Stimulated activated CD4-positive, alpha-beta T cell treated with anti-CD3 and anti-CD28 coated beads, Interleukin-1b, Interleukin-23, amount 100 ng/mL, for 24 hours (primary cell): ENCODE results near the gene TNFRSF4.
A peak's percentile ranks its signal among the peaks of the same experiment; 100 is the strongest.

Experiments used
- DNase-seq, 4 experiments: peaks; one replicate each; pipeline ENCODE4 v3.0.0-alpha.2; 2020; ENCODE audit warnings: low read depth in 4 of 4, low spot score in 1 of 4

The TNFRSF4 gene

DNA sequence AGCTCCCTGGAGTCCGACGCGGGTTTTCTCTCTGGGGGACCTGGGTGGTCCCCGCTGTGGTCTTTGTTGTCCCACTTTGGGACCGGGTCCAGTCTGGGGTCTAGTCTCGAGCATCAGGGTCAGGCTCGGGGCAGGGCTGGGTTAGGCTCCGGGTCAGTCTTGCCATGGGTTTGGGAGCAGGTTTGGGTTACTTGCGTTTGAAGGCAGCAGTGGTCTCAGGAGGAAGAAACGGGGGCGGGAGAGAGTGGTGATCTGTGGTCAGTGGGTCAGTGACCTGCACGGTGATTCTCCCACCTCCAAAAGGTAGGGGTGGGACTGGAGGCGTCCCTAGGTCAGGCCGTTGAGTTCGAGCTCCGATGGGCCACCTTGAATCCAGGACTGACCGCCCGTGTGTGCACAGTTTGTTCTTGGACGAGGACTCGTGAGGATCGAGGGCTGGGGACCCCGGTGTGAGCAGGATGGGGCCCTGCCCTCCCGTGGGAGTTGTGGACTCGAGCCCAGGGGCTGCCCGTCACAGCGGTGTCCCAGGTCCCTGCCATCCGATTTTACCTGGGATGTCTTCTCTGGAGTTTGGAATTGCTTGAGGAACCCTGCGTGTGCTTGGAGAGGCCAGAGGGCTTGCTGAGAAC, 20.3 kb upstream of the TNFRSF4 start:
- no peak for DNase-seq

DNA sequence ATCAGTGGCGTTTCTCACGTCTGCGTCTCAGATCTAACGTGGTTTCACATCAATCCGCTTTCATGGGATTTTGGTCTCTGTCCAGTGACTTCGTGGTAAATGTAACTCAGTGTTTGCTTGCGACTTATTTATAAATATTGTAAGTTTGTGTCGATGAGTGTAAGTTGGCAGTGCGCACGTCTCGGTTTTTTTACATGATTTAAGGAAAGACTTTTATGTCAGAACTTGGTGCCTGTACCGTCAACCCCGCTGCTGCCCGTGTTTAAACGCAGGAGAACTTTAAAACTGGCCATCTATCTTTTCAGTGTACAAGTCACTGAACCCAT, 19.6 kb upstream of the TNFRSF4 start:
- DNase-seq: no peak

DNA sequence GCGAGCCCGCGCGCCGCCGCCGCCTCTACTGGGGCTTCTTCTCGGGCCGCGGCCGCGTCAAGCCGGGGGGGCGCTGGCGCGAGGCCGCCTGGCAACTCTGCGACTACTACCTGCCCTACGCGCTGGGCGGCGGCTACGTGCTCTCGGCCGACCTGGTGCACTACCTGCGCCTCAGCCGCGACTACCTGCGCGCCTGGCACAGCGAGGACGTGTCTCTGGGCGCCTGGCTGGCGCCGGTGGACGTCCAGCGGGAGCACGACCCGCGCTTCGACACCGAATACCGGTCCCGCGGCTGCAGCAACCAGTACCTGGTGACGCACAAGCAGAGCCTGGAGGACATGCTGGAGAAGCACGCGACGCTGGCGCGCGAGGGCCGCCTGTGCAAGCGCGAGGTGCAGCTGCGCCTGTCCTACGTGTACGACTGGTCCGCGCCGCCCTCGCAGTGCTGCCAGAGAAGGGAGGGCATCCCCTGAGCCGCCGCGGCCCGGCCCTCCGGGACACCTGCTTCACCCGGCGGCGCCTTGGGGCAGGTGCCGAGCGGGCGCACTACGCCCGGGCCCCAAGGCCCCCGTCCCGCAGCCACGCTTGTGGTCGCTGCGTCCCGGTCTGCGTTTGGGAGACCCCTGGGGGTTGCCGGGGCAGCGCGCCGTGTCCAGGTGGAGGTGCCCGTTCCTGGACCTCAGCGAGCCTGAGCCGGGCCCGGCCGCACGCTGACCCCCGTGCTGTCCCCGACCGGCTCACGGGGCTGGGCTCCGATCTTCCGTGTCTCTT, 19.0 kb upstream of the TNFRSF4 start:
- DNase-seq: no peak

DNA sequence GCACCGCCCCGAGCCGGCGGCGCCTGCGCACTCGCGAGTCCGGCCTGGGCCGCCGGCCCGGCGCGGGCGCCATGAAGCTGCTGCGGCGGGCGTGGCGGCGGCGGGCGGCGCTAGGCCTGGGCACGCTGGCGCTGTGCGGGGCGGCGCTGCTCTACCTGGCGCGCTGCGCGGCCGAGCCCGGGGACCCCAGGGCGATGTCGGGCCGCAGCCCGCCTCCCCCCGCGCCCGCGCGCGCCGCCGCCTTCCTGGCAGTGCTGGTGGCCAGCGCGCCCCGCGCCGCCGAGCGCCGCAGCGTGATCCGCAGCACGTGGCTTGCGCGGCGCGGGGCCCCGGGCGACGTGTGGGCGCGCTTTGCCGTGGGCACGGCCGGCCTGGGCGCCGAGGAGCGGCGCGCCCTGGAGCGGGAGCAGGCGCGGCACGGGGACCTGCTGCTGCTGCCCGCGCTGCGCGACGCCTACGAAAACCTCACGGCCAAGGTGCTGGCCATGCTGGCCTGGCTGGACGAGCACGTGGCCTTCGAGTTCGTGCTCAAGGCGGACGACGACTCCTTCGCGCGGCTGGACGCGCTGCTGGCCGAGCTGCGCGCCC, 18.3 kb upstream of the TNFRSF4 start, which contains the start of gene B3GALT6:
TSS of gene B3GALT6 (plus strand) at position 30 of the 588 bp plus-strand sequence. CDS start at position 72, 42 bp downstream.
- DNase-seq: peak in 1 of 4 experiments; percentile 38

DNA sequence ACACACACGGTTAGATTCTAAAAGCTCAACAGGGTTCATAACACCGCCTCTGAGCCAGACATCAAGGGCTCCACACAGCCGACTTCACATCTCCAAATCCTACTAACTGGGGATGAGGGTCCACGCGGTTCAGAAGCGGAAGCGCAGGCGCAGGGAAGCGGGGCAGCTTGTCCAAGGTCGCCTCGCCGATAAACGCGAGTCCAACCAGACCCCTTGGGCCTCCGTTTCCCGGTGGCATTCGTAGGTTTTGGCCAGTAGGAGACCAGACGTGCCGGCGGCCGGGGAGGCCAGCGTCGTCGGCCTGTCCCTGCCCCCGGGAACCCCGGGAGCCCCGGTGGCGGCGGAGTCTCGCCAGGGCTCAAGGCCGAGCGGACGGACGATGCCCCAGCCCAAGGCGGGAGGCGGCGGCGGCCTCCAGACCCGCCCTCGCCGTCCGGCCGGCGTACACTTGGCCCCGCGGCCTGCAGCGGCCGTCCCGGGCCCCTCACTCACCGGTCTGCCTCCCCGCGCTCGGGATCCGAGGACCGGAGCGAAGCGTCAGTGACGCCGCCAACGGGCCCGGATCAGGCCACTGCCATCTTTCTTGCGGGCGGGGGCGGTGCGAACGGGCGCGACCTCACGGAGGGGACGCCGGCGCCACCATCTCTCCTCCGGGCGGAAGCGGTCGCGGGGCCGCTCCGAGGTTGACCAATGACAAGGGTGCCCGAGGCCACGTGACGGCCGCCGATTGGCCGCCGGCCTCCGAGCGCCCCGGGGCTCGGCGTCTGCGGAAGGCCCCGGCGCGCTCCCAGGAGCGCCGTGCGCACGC, 17.7 kb upstream of the TNFRSF4 start, which contains the start of gene SDF4:
TSS of gene SDF4 (minus strand) at position 602 of the 808 bp plus-strand sequence. CDS start 3,229 bp downstream, outside the sequence.
- DNase-seq: peak; percentile 86 to 95 (median 93)

DNA sequence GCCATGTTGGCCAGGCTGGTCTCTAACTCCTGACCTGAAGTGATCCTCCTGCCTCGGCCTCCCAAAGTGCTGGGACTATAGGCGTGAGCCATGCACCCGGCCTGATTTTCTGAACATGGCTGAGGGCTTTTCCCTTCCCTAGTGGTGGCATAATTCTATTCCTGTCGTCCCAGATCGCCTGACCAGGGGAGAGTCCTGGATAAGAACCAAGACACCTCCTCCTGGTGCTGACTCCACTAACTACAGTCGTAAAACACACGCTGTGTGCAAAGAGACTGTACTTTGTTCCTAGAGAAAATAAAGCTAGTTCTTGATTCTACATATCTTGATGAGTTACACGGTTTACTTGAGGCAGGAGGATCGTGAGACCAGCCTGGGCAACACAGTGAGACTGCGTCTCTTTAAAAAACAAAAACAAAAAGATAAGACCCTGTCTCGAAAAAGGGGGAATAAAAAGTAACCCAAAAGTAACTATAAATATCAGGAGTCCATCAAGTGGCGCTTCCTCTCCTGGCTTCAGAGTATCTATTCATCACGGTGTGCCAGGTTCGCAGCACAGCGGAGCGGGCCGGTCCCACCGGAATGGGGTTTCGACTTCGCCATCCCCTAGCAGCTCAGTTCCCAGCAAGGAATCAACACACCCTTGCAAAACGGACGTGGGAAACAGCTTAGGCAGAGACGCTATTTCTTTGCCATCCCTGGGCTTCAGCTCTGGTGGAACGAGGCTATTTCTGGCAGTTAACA, 16.9 kb upstream of the TNFRSF4 start:
- DNase-seq: no peak

DNA sequence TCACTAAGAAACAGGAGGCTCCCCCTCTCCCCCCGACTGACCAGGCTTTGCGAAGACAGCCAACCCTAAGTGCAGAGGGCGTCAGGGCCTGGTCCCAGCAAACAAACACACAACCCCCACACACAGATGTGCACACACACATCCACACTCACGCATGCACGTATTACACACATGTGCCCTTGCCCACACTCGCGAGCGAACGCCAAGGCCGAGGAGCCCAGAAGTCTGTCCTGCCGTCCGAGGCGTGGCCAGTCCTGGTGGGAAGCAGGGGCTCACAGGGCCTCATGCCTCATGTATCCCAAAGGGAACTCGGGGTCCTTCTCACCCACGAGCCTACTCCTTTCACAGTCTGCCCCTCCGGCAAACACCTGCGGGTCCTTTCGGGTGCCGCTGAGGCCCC, 15.8 kb upstream of the TNFRSF4 start:
- no peak for DNase-seq

DNA sequence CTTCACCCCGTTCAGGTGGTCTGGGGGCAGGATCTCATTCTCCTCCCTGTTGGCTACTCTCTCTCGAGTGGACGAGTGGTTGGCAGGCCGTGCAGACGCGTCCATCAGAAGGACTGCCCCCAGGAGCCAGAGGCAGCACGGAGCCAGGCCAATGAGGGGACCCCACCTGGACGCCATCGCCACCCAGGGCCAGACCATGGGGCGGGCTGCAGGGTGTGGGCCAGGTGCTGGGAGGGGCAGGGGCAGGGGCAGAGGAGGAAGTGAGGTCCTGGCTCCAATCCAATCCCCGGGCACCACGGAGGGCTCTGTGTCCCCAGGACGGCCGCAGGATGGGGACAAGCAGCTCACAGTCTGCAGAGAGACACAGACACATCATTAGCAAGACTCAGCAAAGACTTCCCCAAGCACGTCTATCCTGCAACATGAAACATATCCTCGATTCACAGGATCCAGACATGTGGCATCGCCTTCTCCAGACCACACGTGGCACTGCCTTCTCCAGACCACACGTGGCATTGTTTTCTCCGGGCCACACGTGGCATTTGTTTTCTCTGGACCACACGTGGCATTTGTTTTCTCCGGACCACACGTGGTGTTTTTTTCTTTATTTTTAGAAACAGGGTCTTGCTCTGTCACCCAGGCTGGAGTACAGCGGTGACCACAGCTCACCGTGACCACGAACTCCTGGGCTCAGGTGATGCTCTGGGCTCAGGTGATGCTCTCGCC, 14.8 kb upstream of the TNFRSF4 start:
- DNase-seq: no peak

DNA sequence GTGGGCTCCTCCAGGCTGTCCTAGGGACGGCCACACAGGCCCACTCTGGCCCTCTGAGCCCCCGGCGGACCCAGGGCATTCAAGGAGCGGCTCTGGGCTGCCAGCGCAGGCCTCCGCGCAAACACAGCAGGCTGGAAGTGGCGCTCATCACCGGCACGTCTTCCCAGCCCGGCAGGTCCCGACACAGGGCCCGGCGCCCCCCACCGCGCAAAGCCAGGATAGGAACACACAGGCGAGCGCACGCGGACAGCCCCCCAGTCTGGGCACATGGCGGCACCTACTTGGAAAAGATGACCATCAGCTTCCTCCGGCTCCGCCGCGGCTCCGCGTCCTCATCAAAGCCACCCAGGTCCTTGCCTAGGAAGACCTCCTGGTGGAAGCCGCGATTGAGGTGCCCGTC, 14.2 kb upstream of the TNFRSF4 start:
- DNase-seq: no peak

DNA sequence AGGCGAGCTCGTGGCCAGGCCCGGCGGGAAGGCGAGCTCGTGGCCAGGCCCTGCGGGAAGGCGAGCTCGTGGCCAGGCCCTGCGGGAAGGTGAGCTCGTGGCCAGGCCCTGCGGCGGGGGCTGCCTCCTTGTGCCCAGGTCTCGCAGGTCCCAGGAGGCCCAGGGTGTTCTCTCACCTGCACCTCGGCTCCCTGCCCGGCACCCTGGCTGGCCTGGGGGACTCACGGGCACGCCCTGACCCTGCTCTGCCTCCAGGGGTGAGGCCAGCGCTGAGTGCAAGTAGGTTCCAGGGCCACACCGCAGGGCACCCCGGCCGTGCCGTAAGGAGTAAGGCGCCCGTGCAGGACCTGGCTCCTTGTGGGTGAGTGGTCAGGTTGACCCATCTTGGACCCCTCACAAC, 13.4 kb upstream of the TNFRSF4 start:
- DNase-seq: no peak

DNA sequence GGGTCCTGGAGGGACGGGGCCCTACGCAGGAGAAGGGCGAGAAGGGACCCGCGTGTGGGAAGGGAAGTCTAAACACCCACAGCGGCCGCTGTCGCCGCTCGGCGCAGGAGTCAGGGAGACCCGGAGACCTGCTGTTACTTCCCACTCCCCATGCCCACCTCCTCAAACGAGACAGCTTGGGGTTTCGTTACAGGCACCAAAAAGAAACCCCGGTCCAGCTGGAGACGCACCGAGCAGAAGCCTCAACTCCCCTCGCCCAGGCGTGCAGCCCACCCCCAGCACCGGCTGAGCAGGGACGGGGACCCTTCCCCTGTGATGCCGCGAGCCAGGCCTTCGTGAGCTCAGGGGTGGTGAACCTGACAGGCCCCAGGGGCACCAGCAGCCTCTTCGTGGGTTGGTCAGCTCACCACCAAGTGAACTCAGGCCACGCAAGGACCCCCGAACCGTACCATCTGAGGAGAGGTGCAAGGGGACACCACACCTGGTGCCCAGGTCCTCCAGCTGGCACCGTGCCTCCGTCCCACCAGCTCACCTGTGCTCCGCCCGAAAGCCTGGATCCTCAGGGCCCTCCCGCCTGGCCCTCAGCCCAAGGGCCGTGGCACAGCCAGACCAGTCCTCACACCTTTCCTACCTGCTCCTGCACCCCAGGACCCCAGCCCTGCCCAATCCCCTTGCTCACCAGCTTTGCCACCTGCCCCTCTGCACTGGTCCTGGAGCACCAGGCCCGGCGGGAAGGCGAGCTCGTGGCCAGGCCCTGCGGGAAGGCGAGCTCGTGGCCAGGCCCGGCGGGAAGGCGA, 12.8 kb upstream of the TNFRSF4 start:
- DNase-seq: no peak

DNA sequence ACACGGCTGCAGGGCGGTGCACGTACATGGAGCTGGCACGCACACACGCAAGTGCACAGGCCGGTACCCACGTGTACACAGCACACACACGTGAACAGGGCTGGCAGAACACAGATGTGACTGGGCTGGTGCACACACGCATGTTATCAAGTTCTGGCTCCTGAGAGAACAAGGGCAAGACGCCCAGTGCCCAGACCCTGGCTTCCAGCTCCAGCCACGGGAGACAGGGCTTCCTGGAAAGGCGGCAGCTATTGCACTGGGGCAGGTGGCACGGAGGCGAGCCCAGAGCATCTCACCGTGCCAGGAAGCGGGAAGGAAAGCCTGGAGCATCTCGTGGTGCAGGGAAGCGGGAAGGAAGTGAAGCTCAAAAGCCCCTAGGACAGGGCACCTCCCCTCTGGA, 12.0 kb upstream of the TNFRSF4 start:
- DNase-seq: no peak

DNA sequence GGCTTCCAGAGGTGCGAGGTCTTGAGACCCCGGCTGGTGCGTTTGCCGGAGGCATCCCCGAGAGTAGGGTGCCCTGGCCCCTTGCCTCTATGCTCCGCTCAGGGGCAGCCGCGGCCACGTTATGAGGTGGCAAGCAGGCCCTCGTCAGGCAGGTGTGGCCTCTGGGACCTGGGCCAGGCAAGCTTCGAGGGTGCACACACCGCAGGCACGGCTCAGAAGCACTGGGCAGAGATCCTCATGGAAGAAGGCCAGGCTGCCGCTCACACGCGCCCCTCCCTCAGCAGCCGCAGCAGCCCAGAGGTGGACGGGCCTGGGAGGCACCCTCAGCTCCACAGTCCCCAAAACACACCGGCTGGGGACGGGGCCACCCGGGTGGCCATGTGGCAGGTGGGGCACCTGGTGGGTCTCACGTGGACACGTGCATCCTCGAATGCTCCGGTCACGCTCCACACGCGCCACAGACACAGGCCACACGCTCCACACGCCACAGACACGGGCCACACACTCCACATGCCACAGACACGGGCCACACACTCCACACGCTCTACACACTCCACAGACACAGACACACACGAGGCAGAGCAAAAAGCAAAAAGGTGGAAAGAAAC, 11.4 kb upstream of the TNFRSF4 start:
- no peak for DNase-seq

DNA sequence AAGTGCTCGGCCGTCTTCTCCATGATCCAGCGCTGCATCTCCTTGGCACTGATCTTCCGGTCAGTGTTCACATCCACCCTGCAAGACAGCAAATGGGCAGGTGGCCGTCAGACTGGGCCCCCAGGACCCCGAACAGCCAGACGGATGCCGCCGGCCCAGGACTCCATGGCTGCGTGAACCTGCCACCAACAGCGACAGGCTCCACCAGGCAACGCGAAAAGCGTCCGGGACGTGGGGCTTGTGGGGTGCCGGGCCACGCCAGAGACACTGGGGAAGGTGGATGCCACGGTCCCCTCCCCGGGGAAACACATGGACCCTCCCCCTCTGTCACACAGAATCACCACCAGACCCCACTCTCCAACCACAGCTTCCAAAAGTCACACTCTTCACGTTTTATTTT, 9.9 kb upstream of the TNFRSF4 start:
- no peak for DNase-seq

DNA sequence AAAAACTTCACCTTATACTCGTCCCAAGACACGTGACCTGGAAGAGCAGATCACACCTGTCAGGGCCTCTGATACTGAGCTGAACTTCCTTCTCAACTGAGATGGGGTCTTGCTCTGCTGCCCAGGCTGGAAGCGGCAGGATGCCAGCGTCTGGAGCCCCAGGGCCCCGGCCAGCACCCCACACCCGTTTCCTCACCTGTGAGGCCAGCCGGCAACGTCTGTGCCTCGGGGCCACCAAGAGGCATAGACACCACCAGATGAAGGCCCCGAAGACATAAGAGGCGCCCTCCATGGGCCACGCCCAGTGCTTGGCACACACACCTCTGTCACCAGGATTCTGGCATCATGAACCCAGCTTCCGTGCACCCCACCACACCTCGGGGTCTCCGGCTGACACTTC, 9.4 kb upstream of the TNFRSF4 start:
- DNase-seq: no peak

DNA sequence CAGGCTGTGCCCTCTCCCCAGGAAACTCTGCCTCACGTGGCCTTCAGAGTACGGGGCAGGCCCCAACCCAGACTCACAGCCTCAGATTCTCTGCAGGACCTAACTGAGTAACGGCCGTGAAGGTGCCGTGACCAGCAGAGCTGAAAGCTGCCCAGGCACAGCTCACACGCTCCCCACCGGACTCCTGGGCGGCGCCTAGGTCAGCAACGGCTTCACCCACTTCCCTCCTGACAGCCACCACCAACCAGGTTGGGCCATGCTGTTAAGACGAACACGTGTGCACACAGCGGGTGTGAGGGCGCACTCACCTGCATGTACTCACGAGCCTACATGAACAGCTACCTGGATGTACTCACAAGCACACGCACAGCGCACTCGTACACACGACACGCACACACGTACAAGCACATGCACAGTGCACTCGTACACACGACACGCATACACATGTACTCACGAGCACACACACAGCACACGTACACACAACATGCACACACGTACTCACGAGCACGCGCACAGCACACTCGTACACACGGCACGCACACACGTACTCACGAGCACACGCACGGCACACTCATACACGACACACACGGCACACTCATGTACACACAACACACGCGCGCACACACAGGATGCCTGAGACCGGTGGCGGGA, 8.7 kb upstream of the TNFRSF4 start:
- DNase-seq: no peak

DNA sequence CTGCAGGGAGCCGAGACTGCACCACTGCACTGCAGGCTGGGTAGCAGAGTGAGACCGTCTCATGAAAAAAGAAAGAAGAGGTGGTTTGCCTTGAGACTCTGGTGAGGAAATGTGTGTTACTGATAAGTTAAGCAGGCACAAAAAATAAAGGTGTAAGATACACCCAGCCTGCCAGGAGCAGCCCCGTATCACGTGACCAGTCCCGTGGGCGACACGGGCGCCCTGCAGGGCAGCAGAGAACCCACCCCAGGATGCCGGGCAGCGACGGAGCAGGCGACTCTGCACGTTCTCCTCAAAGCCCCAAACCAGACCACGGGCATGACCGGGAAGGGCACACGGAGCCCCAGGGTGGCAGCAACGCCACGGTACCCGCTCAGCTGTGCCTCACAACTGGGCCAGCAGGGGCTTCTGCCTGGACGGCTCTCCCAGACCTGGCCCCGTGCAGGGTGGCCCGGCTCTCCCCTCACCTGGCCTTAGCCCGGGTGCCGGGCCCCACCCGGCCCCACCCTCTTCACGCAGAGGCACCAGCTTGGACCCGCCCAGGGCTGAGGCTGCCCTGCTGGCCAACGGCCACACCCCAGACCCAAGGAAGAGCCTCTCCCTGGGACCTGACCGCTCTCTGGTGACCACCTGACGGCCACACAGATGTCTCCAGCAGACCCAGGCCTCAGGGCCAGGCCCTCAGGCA, 8.1 kb upstream of the TNFRSF4 start:
- DNase-seq: no peak

DNA sequence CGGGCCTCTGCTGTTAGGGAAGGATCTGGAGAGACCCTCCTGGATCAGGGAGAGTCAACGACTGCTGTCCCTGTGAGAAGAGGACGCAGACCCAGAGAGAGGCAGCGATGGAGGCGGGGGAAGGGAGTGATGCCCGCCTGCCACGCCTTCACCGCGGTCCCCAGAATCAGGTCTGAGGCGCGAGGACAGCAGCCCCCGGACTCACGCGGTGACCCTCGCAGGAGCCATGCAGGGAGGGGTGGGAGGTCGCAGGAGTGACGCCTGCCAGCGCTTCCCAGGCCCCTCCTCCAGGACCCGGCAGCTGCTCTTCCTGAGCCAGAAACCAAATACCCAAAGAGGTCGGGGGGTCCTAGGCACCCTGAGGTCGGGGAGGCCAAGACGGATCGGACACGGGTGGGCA, 6.2 kb upstream of the TNFRSF4 start:
- DNase-seq: no peak
